HepG2 (cell line): Measurements from ENCODE around the gene SLC25A17. TPM values are rescaled to one million over a fixed set of nuclear protein-coding genes. Genes with fewer than 3 reads are reported as not detected.
A peak's percentile ranks its signal among the peaks of the same experiment; 100 is the strongest.

Experiments
- ATAC-seq: fragments of 200-7000 bp; cut with Tn5 transposase; 3 replicates; pipeline ENCODE4 v1.9.1; 2020; ENCODE audit warnings: mild to moderate bottlenecking, moderate library complexity
- BruUV-seq: library from RNA; stranded (reverse); fragments of 400-500 nt; replicated peaks from 2 replicates; lab custom pipeline; 2021; lab: Mats Ljungman, UMichigan
- CTCF ChIA-PET: fragments of 300-600 bp; formaldehyde crosslinking; extraction: SDS; loops from one replicate; lab custom pipeline; 2021; ENCODE audit warnings: low total read pairs, inconsistent platforms, low intra/inter-chr PET ratio; lab: Yijun Ruan, JAX
- POLR2A ChIA-PET: fragments of 350-600 bp; sonication (Branson Sonifier 250); formaldehyde crosslinking; loops from one replicate; lab custom pipeline; 2020; ENCODE audit warnings: antibody characterized with exemption, inconsistent platforms; lab: Yijun Ruan, JAX
- DNase-seq: peaks from one replicate; pipeline ENCODE4 v3.0.0-alpha.2; 2015; ENCODE audit warnings: low spot score
- FAIRE-seq: peaks from 3 replicates; lab custom pipeline; 2011; peaks lifted over from hg19 to GRCh38; lab: Jason Lieb, UNC
- H2AFZ ChIP-seq: one replicate; pipeline ENCODE4 v1.6.1; 2011; ENCODE audit warnings: low read length, inconsistent platforms
- H3K27ac ChIP-seq: fragments of 300-600 bp; 3 replicates; pipeline ENCODE4 v1.8.0; 2011; ENCODE audit warnings: mixed run types, mild to moderate bottlenecking, mixed read lengths, low read length, inconsistent platforms; ENCODE audit not compliant: insufficient read depth; ENCODE audit errors: extremely low read length
- H3K27me3 ChIP-seq, 2 experiments: fragments of 200-600 bp in 1 of 2; 2 replicates in 1 of 2; 3 replicates in 1 of 2; pipeline versions ENCODE4 v1.6.0 to v1.8.0; 2011; ENCODE audit warnings: low read length in 2 of 2, mild to moderate bottlenecking in 2 of 2, moderate library complexity in 2 of 2, inconsistent platforms in 1 of 2; ENCODE audit not compliant: insufficient read depth in 2 of 2, control insufficient read depth in 1 of 2
- H3K36me3 ChIP-seq, 2 experiments: fragments of 200-600 bp in 1 of 2; replicated peaks in 1 of 2; 2 replicates in 1 of 2; 3 replicates in 1 of 2; pipeline versions ENCODE4 v1.5.1 to v1.8.0; 2011; ENCODE audit warnings: low read length in 2 of 2, inconsistent platforms in 1 of 2; ENCODE audit not compliant: insufficient read depth in 2 of 2, control insufficient read depth in 1 of 2
- H3K4me1 ChIP-seq: 2 replicates; pipeline ENCODE4 v1.5.1; 2012; ENCODE audit warnings: low read length, inconsistent platforms; ENCODE audit not compliant: insufficient read depth
- H3K4me2 ChIP-seq: 2 replicates; pipeline ENCODE4 v1.6.0; 2011; ENCODE audit warnings: low read depth, low read length, inconsistent platforms
- H3K4me3 ChIP-seq, 3 experiments: fragments of 200-600 bp in 1 of 3; sonication (generic), shearing (Covaris generic) in 1 of 3; replicated peaks in 1 of 3; 2 replicates each; pipeline ENCODE4 v1.5.1; 2011 to 2016; ENCODE audit warnings: low read length in 3 of 3, inconsistent platforms in 2 of 3, low read depth in 2 of 3, mild to moderate bottlenecking in 2 of 3, control low read depth in 1 of 3, mixed read lengths in 1 of 3; ENCODE audit not compliant: insufficient read depth in 1 of 3
- H3K79me2 ChIP-seq: one replicate; pipeline ENCODE4 v1.6.1; 2011; ENCODE audit warnings: low read length, inconsistent platforms; ENCODE audit not compliant: insufficient read depth
- H3K9ac ChIP-seq: 2 replicates; pipeline ENCODE4 v1.6.0; 2011; ENCODE audit warnings: mild to moderate bottlenecking, low read depth, low read length, inconsistent platforms; ENCODE audit not compliant: insufficient read depth
- H3K9me3 ChIP-seq: 2 replicates; pipeline ENCODE4 v1.5.1; 2012; ENCODE audit warnings: mild to moderate bottlenecking, low read length
- H4K20me1 ChIP-seq: 2 replicates; pipeline ENCODE4 v1.6.0; 2011; ENCODE audit warnings: inconsistent platforms, mild to moderate bottlenecking, low read length, moderate library complexity; ENCODE audit not compliant: insufficient read depth
- ASH2L ChIP-seq: fragments of 300-600, 200-600 bp; sonication (generic); IDR thresholded peaks from 2 replicates; pipeline ENCODE4 v1.7.0; 2017; ENCODE audit warnings: low read depth, mild to moderate bottlenecking, moderate library complexity, mixed read lengths, low read length; ENCODE audit not compliant: insufficient read length
- CCAR2 ChIP-seq: fragments of 200-400 bp; formaldehyde crosslinking; optimal IDR thresholded peaks from 2 replicates; pipeline ENCODE3; 2018; ENCODE audit warnings: low read depth, mild to moderate bottlenecking, low read length, moderate library complexity
- DNMT1 ChIP-seq: sonication (generic); formaldehyde crosslinking; IDR thresholded peaks from 2 replicates; pipeline ENCODE4 v1.5.1; 2020; ENCODE audit warnings: mild to moderate bottlenecking, missing genetic modification reagents
- GFI1 ChIP-seq: sonication (generic); formaldehyde crosslinking; IDR thresholded peaks from 2 replicates; pipeline ENCODE4 v1.5.0; 2020; ENCODE audit warnings: missing genetic modification reagents, mild to moderate bottlenecking, borderline replicate concordance
- HOXA3 ChIP-seq: sonication (generic); formaldehyde crosslinking; IDR thresholded peaks from 2 replicates; pipeline ENCODE4 v1.5.0; 2020; ENCODE audit warnings: missing genetic modification reagents
- KDM5A ChIP-seq: fragments of 200-600 bp; sonication (generic); IDR thresholded peaks from 2 replicates; pipeline ENCODE4 v1.7.0; 2018; ENCODE audit warnings: antibody characterized with exemption, mild to moderate bottlenecking, low read length, borderline replicate concordance
- NR2C2 ChIP-seq: sonication (generic); formaldehyde crosslinking; IDR thresholded peaks from 2 replicates; pipeline ENCODE4 v1.4.0; 2020; ENCODE audit warnings: missing genetic modification reagents, mild to moderate bottlenecking, moderate library complexity, borderline replicate concordance
- RFX3 ChIP-seq: IDR thresholded peaks from 2 replicates; pipeline ENCODE4 v1.6.1; 2016; ENCODE audit warnings: missing biosample characterization, missing genetic modification reagents
- SIN3B ChIP-seq: fragments of 150-350 bp; IDR thresholded peaks from 2 replicates; pipeline ENCODE4 v1.6.1; 2014; ENCODE audit warnings: low read length
- ZBTB8A ChIP-seq: sonication (generic); formaldehyde crosslinking; IDR thresholded peaks from 2 replicates; pipeline ENCODE4 v1.4.0; 2020; ENCODE audit warnings: mild to moderate bottlenecking, low read depth, missing genetic modification reagents, borderline replicate concordance
- ZFP1 ChIP-seq: IDR thresholded peaks from 2 replicates; pipeline ENCODE4 v1.6.1; 2016
- ZNF10 ChIP-seq: sonication (generic); formaldehyde crosslinking; IDR thresholded peaks from 2 replicates; pipeline ENCODE4 v1.4.0; 2020; ENCODE audit warnings: mild to moderate bottlenecking, low read depth, missing genetic modification reagents, borderline replicate concordance
- ZNF205 ChIP-seq: IDR thresholded peaks from 2 replicates; pipeline ENCODE4 v1.6.1; 2018; ENCODE audit warnings: missing biosample characterization, missing genetic modification reagents
- ZNF317 ChIP-seq: sonication (generic); formaldehyde crosslinking; IDR thresholded peaks from 2 replicates; pipeline ENCODE4 v1.5.0; 2020; ENCODE audit warnings: mild to moderate bottlenecking, missing genetic modification reagents
- ZNF441 ChIP-seq: sonication (generic); formaldehyde crosslinking; IDR thresholded peaks from 2 replicates; pipeline ENCODE4 v1.7.0; 2021; ENCODE audit warnings: missing genetic modification reagents, borderline replicate concordance
- ZNF446 ChIP-seq: sonication (generic); formaldehyde crosslinking; IDR thresholded peaks from 2 replicates; pipeline ENCODE4 v1.5.0; 2020; ENCODE audit warnings: mild to moderate bottlenecking, missing genetic modification reagents
- ZNF572 ChIP-seq: sonication (generic); formaldehyde crosslinking; IDR thresholded peaks from 2 replicates; pipeline ENCODE4 v1.5.1; 2020; ENCODE audit warnings: mild to moderate bottlenecking, missing genetic modification reagents
- ZNF615 ChIP-seq: sonication (generic); formaldehyde crosslinking; IDR thresholded peaks from 2 replicates; pipeline ENCODE4 v1.5.0; 2020; ENCODE audit warnings: mild to moderate bottlenecking, missing genetic modification reagents, borderline replicate concordance
- WGBS: methylation state at CpG from one replicate; pipeline ENCODE4 v1.1.6; 2017; ENCODE audit warnings: low lambda C conversion rate; 5-methylcytosine and 5-hydroxymethylcytosine counted together
- in situ Hi-C: cut with HindIII; loops from 2 replicates; pipeline ENCODE4 v1.10.0; 2017; ENCODE audit warnings: low pct_unique_long_range_greater_than_20kb; ENCODE audit not compliant: extremely low pct_ligation_motif_present
- intact Hi-C: fragments of 100-400 bp; cut with micrococcal nuclease; formaldehyde crosslinking; loops from one replicate; pipeline ENCODE4 v1.10.0; 2022; ENCODE audit not compliant: unreplicated experiment
- polyA plus RNA-seq, 8 experiments: library from polyadenylated mRNA; depleted of rRNA in 3 of 8; stranded (reverse) in 7 of 8; unstranded in 1 of 8; fragments of >200 nt; fragmentation: Illumina TruSeq in 4 of 8; extraction: Trizol in 4 of 8; gene quantifications; 2 replicates each; pipeline versions ENCODE4 v1.2.1 to v1.2.3, GENCODE V29; 2011 to 2016; ENCODE audit warnings: low read depth in 4 of 8, missing spikeins in 1 of 8, mixed read lengths in 1 of 8; ENCODE audit not compliant: insufficient read depth in 1 of 8
- total RNA-seq, 5 experiments: library from RNA; depleted of rRNA; stranded (reverse); fragments of >200 nt; fragmentation: Illumina TruSeq; extraction: Trizol; gene quantifications; 2 replicates each; pipeline ENCODE4 v1.2.3, GENCODE V29; 2016; ENCODE audit warnings: low read depth in 1 of 5
- TF ChIP-seq, protein P1 (sequence below): sonication (generic); formaldehyde crosslinking; IDR thresholded peaks from 2 replicates; pipeline ENCODE4 v1.4.0; 2020; ENCODE audit warnings: missing genetic modification reagents, borderline replicate concordance
- TF ChIP-seq, protein P2 (sequence below): sonication (generic); formaldehyde crosslinking; IDR thresholded peaks from 2 replicates; pipeline ENCODE4 v1.5.0; 2020; ENCODE audit warnings: mild to moderate bottlenecking, missing genetic modification reagents

The SLC25A17 gene
- total and polyA plus RNA-seq, 2 of the 13 experiments (the other 11 are each of a cell fraction or from before 2014, with no cell fraction given), result 15.7 to 27.9 TPM

DNA sequence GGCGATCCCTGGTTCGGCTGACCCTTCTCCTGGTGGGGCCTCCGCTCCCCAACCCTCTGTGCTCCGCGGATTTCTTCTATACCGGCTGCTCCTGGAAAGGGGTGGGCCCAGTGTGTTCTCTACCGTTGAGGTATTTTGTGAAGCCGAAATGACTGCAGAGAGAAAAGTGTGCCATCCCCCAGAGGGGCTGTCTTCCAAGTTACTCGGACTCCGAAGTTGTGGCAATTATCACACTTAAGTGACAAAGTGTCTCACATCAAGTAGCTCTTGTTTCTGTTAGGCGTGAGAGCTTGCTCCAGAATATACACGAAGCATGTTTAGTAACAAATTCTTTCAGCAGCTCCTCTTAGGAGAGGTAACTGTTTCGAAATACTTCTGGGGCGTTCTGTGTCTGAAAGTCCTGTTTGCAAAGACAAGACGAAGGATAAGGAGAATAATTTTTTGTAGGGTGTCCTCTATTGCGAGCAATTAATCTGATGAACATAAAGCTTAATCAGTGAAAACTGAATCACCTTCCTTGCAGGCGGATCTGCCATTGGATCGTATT, 38.2 kb upstream of the SLC25A17 start:
- peaks cover 7% of the 10 kb centered on the region for H4K20me1 ChIP-seq
- TF ChIP-seq, protein P1, sequence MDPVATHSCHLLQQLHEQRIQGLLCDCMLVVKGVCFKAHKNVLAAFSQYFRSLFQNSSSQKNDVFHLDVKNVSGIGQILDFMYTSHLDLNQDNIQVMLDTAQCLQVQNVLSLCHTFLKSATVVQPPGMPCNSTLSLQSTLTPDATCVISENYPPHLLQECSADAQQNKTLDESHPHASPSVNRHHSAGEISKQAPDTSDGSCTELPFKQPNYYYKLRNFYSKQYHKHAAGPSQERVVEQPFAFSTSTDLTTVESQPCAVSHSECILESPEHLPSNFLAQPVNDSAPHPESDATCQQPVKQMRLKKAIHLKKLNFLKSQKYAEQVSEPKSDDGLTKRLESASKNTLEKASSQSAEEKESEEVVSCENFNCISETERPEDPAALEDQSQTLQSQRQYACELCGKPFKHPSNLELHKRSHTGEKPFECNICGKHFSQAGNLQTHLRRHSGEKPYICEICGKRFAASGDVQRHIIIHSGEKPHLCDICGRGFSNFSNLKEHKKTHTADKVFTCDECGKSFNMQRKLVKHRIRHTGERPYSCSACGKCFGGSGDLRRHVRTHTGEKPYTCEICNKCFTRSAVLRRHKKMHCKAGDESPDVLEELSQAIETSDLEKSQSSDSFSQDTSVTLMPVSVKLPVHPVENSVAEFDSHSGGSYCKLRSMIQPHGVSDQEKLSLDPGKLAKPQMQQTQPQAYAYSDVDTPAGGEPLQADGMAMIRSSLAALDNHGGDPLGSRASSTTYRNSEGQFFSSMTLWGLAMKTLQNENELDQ, result no peak
- TF ChIP-seq RFX3 (CRISPR knock-in tag), result peak; percentile 2; the same call in 1 of the 2 replicates
- 0 out of 2 replicates have a peak, but pooled peaks have one; percentile 6 for TF ChIP-seq GFI1
- TF ChIP-seq ZNF615, result 0 out of 2 replicates have a peak, but pooled peaks have one; percentile 52
- TF ChIP-seq ZNF205 (CRISPR knock-in tag), result 0 out of 2 replicates have a peak, but pooled peaks have one; percentile 1
- peak; percentile 72; the same call in 1 of the 2 replicates for TF ChIP-seq ZNF441
- no peak for TF ChIP-seq HOXA3 (CRISPR knock-in tag)
- TF ChIP-seq KDM5A, result peak; percentile 90
- no peak for TF ChIP-seq DNMT1 (CRISPR knock-in tag)
- no peak for TF ChIP-seq NR2C2 (CRISPR knock-in tag)
- no peak for TF ChIP-seq ZNF10
- no peak for TF ChIP-seq ZBTB8A (CRISPR knock-in tag)
- TF ChIP-seq SIN3B, result peak; percentile 1; the same call in 1 of the 2 replicates
- TF ChIP-seq CCAR2, result peak; percentile 7
- peak; percentile 17 for TF ChIP-seq ASH2L
- TF ChIP-seq ZNF317 (CRISPR knock-in tag), result 0 out of 2 replicates have a peak, but pooled peaks have one; percentile 6
- TF ChIP-seq ZFP1 (CRISPR knock-in tag), result 0 out of 2 replicates have a peak, but pooled peaks have one; percentile 3
- TF ChIP-seq, protein P2, sequence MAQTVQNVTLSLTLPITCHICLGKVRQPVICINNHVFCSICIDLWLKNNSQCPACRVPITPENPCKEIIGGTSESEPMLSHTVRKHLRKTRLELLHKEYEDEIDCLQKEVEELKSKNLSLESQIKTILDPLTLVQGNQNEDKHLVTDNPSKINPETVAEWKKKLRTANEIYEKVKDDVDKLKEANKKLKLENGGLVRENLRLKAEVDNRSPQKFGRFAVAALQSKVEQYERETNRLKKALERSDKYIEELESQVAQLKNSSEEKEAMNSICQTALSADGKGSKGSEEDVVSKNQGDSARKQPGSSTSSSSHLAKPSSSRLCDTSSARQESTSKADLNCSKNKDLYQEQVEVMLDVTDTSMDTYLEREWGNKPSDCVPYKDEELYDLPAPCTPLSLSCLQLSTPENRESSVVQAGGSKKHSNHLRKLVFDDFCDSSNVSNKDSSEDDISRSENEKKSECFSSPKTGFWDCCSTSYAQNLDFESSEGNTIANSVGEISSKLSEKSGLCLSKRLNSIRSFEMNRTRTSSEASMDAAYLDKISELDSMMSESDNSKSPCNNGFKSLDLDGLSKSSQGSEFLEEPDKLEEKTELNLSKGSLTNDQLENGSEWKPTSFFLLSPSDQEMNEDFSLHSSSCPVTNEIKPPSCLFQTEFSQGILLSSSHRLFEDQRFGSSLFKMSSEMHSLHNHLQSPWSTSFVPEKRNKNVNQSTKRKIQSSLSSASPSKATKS, result 0 out of 2 replicates have a peak, but pooled peaks have one; percentile 29
- peak; percentile 23; the same call in 1 of the 2 replicates for TF ChIP-seq ZNF446 (CRISPR knock-in tag)
- TF ChIP-seq ZNF572 (CRISPR knock-in tag), result no peak
- H3K9ac ChIP-seq, result peak overlapping the region; percentile 98
- H3K9me3 ChIP-seq, result no peaks in the 10 kb centered on the region
- H3K79me2 ChIP-seq, result peaks cover 77% of the 10 kb centered on the region
- H3K4me3 ChIP-seq, result peak overlapping the region; percentile 84 to 96 (median 90)
- H3K36me3 ChIP-seq, result peaks cover 0 to 6% of the 10 kb centered on the region in 2 experiments; a peak in 2 of 5 replicates
- H3K4me1 ChIP-seq, result peaks cover 32% of the 10 kb centered on the region
- peak overlapping the region; percentile 72 for H3K4me2 ChIP-seq
- DNase-seq (no peak), FAIRE-seq (no peak), ATAC-seq (peak; percentile 44)
- intact Hi-C loops (no loop called here), in situ Hi-C loops (no loop called here)
- peak overlapping the region; percentile 36 for H2AFZ ChIP-seq
- peak overlapping the region; percentile 96 for H3K27ac ChIP-seq
- WGBS, result under 1% methylated on average over 15 of the region's 18 CpGs
- ChIA-PET CTCF (no interaction called here), POLR2A (interaction anchor here (0.6 to 2.0 kb wide), 13 partner anchors 9 to 813 kb away, joined by 3 to 18 read pairs (median 5); partner anchors contain the start of genes EP300, RBX1 and SLC25A17)
- BruUV-seq, result TSS peak; percentile 71
- no peaks in the 10 kb centered on the region; a peak in 1 of 5 replicates for H3K27me3 ChIP-seq
